Measurements from ENCODE around the gene SEL1L2. TPM values are rescaled to one million over a fixed set of nuclear protein-coding genes. Genes with fewer than 3 reads are reported as not detected.

SEL1L2 gene
- total and polyA plus RNA-seq, 4 donors, result not detected

DNA sequence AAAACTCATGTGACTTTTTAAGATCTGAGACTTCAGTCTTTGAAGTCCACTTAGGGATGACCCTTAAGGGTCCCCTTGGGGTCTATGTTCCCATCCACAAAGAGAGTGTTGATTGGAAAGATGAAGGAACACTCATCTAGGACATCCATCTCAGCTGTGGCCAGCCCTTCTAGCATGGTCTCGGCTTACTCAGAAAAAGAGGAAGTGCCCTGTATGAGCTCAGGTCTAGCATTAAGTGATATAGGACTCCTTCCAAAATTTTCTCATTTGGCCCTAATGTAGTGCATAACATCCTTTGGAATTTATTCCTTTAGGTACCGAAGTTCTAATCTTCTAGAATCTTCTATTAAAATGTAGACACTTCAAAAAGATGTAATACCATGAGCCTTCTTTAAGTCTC lies 128.2 kb downstream of the SEL1L2 start:
- no peaks in the 10 kb centered on the region for H3K36me3 ChIP-seq (ENCODE audit: control insufficient read depth in 4 of 4, insufficient read depth in 4 of 4, low read length in 4 of 4)
- H3K4me3 ChIP-seq, result no peak overlapping the region
- peaks cover 0 to 12% (median 2%) of the 10 kb centered on the region in 5 donors for H3K4me1 ChIP-seq (ENCODE audit: control insufficient read depth in 5 of 5, insufficient read depth in 5 of 5, low read length in 5 of 5)
- no peak overlapping the region for H3K9ac ChIP-seq (ENCODE audit: insufficient read depth in 1 of 2, low read length in 2 of 2)
- no peak overlapping the region for H3K27ac ChIP-seq (ENCODE audit: low read depth in 1 of 2, low read length in 1 of 2)
- 56 to 70% methylated on average over 2 of the region's 2 CpGs for WGBS, 2 donors
- TF ChIP-seq, protein P1, sequence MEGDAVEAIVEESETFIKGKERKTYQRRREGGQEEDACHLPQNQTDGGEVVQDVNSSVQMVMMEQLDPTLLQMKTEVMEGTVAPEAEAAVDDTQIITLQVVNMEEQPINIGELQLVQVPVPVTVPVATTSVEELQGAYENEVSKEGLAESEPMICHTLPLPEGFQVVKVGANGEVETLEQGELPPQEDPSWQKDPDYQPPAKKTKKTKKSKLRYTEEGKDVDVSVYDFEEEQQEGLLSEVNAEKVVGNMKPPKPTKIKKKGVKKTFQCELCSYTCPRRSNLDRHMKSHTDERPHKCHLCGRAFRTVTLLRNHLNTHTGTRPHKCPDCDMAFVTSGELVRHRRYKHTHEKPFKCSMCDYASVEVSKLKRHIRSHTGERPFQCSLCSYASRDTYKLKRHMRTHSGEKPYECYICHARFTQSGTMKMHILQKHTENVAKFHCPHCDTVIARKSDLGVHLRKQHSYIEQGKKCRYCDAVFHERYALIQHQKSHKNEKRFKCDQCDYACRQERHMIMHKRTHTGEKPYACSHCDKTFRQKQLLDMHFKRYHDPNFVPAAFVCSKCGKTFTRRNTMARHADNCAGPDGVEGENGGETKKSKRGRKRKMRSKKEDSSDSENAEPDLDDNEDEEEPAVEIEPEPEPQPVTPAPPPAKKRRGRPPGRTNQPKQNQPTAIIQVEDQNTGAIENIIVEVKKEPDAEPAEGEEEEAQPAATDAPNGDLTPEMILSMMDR (IDR thresholded peaks at IDR 0.05; ENCODE audit: control extremely low read depth, extremely low read depth), result no peak
- H3K27me3 ChIP-seq (ENCODE audit: control insufficient read depth in 3 of 3, insufficient read depth in 3 of 3, low read length in 2 of 3), result no peaks in the 10 kb centered on the region
- DNase-seq (no peak), ATAC-seq (ENCODE audit: insufficient read depth, low FRiP score) (no peak)
- H3K9me3 ChIP-seq (ENCODE audit: control insufficient read depth in 4 of 4, insufficient read depth in 3 of 4, low read length in 3 of 4), result peaks cover 0 to 2% (median 0%) of the 10 kb centered on the region in 4 donors

DNA sequence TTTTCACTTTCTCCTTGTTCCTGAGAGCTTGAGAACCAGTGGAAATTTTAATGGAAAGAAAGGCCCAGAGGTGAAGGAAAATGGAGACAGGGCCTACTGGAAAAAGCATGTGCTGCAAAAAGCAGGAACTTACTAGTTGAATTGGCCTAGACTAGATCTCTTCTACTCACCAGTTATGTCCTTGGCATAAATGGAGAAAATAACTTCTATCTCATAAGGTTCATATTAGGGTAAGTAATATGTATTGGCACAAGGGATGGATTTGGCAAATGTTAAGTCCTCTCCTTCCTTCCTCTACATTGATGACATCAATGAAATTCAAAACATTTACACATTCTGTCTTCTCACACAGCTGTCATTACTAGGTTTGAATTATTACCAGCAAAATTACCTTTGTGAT lies 131.5 kb downstream of the SEL1L2 start:
- DNase-seq (no peak), ATAC-seq (ENCODE audit: insufficient read depth, low FRiP score) (no peak)
- H3K27ac ChIP-seq (ENCODE audit: low read depth in 1 of 2, low read length in 1 of 2), result no peak overlapping the region
- H3K36me3 ChIP-seq (ENCODE audit: control insufficient read depth in 4 of 4, insufficient read depth in 4 of 4, low read length in 4 of 4), result no peaks in the 10 kb centered on the region
- H3K4me1 ChIP-seq (ENCODE audit: control insufficient read depth in 5 of 5, insufficient read depth in 5 of 5, low read length in 5 of 5), result no peaks in the 10 kb centered on the region
- TF ChIP-seq, protein P1 (IDR thresholded peaks at IDR 0.05; ENCODE audit: control extremely low read depth, extremely low read depth), result no peak
- H3K9me3 ChIP-seq (ENCODE audit: control insufficient read depth in 4 of 4, insufficient read depth in 3 of 4, low read length in 3 of 4), result peaks cover 0 to 4% (median 0%) of the 10 kb centered on the region in 4 donors
- H3K27me3 ChIP-seq (ENCODE audit: control insufficient read depth in 3 of 3, insufficient read depth in 3 of 3, low read length in 2 of 3), result no peaks in the 10 kb centered on the region
- H3K4me3 ChIP-seq, result no peak overlapping the region
- no peak overlapping the region for H3K9ac ChIP-seq (ENCODE audit: insufficient read depth in 1 of 2, low read length in 2 of 2)

DNA sequence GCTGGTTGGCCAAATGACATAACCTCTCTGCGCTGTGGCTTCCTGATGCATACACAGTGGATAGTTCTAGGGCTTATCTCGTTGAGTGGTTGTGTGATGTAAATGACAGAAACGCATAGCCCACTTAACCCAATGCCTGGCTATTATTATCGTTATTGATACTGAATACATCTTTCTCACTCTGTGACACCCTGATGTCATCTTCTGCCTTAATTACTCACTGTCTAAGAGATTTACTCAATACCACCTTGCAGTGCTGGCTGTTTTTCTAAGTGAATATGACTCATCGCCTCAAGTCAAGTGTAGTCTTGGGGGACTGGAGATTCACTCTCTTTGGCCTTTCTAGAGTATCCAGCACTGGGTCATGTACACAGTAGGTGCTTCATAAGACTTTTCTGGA lies 132.0 kb downstream of the SEL1L2 start:
- ATAC-seq (ENCODE audit: insufficient read depth, low FRiP score), result no peak
- no peak overlapping the region for H3K4me3 ChIP-seq
- H3K9ac ChIP-seq (ENCODE audit: insufficient read depth in 1 of 2, low read length in 2 of 2), result no peak overlapping the region
- TF ChIP-seq, protein P1 (IDR thresholded peaks at IDR 0.05; ENCODE audit: control extremely low read depth, extremely low read depth), result no peak
- no peaks in the 10 kb centered on the region for H3K4me1 ChIP-seq (ENCODE audit: control insufficient read depth in 5 of 5, insufficient read depth in 5 of 5, low read length in 5 of 5)
- no peaks in the 10 kb centered on the region for H3K27me3 ChIP-seq (ENCODE audit: control insufficient read depth in 3 of 3, insufficient read depth in 3 of 3, low read length in 2 of 3)
- H3K27ac ChIP-seq (ENCODE audit: low read depth in 1 of 2, low read length in 1 of 2), result no peak overlapping the region
- H3K36me3 ChIP-seq (ENCODE audit: control insufficient read depth in 4 of 4, insufficient read depth in 4 of 4, low read length in 4 of 4), result no peaks in the 10 kb centered on the region
- WGBS, 2 donors, result 92 to 93% methylated on average over 5 of the region's 5 CpGs
- H3K9me3 ChIP-seq (ENCODE audit: control insufficient read depth in 4 of 4, insufficient read depth in 3 of 4, low read length in 3 of 4), result peaks cover 0 to 4% (median 0%) of the 10 kb centered on the region in 4 donors
- no peak for DNase-seq

DNA sequence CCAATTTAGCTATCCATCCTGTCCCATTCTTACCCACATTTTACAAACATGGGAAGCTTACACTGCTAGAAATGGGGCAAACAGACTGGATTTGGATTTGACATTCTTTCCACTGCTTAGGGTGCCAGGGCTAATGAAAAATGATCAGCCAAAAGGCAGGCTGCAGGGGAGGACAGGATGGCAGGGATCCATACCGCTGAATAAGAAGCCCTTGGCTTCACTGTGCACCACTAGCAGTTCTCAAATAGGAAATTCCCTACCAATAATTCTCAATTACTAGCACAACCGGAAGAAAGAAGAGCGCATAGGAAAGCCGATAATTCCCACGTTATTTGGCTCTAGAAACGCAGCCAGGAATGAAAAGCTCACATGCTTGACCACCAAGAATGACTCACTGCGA lies 132.5 kb downstream of the SEL1L2 start:
- TF ChIP-seq, protein P1 (IDR thresholded peaks at IDR 0.05; ENCODE audit: control extremely low read depth, extremely low read depth), result no peak
- WGBS, 2 donors, result 92 to 96% methylated on average over 7 of the region's 7 CpGs
- Histone ChIP-seq H3K9me3 (ENCODE audit: control insufficient read depth in 4 of 4, insufficient read depth in 3 of 4, low read length in 3 of 4) (peaks cover 0 to 4% (median 0%) of the 10 kb centered on the region in 4 donors), H3K9ac (ENCODE audit: insufficient read depth in 1 of 2, low read length in 2 of 2) (no peak overlapping the region), H3K27me3 (ENCODE audit: control insufficient read depth in 3 of 3, insufficient read depth in 3 of 3, low read length in 2 of 3) (no peaks in the 10 kb centered on the region), H3K27ac (ENCODE audit: low read depth in 1 of 2, low read length in 1 of 2) (no peak overlapping the region), H3K4me3 (no peak overlapping the region), H3K36me3 (ENCODE audit: control insufficient read depth in 4 of 4, insufficient read depth in 4 of 4, low read length in 4 of 4) (no peaks in the 10 kb centered on the region), H3K4me1 (ENCODE audit: control insufficient read depth in 5 of 5, insufficient read depth in 5 of 5, low read length in 5 of 5) (no peaks in the 10 kb centered on the region)
- ATAC-seq (ENCODE audit: insufficient read depth, low FRiP score), result no peak
- no peak for DNase-seq
